ENCODE data around the gene FGF12. TPM values are rescaled to one million over a fixed set of nuclear protein-coding genes. Genes with fewer than 3 reads are reported as not detected.

FGF12 gene
- total RNA-seq, 1 experiment from 2014 or later, result 0.07 TPM

DNA sequence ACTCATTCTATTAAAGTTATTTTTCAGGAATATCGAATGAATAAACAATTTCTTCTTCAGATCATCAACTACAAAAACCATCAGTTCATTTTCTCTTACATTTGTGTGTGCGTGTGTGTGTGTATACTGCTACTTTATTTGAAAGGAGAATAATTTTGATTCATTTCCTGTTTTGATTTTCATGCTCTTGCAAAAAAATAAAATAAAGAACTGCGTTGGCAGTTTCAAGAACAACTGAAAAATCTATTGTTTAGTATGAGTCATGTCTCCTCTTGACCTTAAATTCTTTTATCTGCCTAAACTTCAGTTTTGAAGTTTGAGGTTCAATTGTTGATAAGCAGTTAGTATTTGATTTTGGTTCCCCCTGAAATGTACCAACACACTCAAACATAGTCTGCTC is 540.8 kb downstream of the FGF12 start:
- no TSS peak for BruUV-seq (replicated peaks)
- TF ChIP-seq JUND (IDR thresholded peaks at IDR 0.05) (no peak), EGR1 (IDR thresholded peaks at IDR 0.05; ENCODE audit: low read depth) (no peak), EZH2 (IDR thresholded peaks at IDR 0.05) (no peak), EZH2phosphoT487 (IDR thresholded peaks at IDR 0.05; ENCODE audit: borderline replicate concordance) (no peak), CBX3 (IDR thresholded peaks at IDR 0.05; ENCODE audit: low read depth) (no peak), ZFX (IDR thresholded peaks at IDR 0.05) (no peak), SIN3A (IDR thresholded peaks at IDR 0.05; ENCODE audit: low read depth) (no peak), RAD21 (IDR thresholded peaks at IDR 0.05; ENCODE audit: low read depth) (no peak), TCF7L2 (IDR thresholded peaks at IDR 0.05; ENCODE audit: borderline replicate concordance, extremely low read depth, insufficient read depth, insufficient read length) (no peak), ELF1 (IDR thresholded peaks at IDR 0.05; ENCODE audit: borderline replicate concordance, low read depth) (no peak), YY1 (IDR thresholded peaks at IDR 0.05; ENCODE audit: extremely low read depth, insufficient replicate concordance, low read depth, low read length) (no peak), SP1 (IDR thresholded peaks at IDR 0.05; ENCODE audit: low read depth) (no peak)
- TF ChIP-seq, protein P1, sequence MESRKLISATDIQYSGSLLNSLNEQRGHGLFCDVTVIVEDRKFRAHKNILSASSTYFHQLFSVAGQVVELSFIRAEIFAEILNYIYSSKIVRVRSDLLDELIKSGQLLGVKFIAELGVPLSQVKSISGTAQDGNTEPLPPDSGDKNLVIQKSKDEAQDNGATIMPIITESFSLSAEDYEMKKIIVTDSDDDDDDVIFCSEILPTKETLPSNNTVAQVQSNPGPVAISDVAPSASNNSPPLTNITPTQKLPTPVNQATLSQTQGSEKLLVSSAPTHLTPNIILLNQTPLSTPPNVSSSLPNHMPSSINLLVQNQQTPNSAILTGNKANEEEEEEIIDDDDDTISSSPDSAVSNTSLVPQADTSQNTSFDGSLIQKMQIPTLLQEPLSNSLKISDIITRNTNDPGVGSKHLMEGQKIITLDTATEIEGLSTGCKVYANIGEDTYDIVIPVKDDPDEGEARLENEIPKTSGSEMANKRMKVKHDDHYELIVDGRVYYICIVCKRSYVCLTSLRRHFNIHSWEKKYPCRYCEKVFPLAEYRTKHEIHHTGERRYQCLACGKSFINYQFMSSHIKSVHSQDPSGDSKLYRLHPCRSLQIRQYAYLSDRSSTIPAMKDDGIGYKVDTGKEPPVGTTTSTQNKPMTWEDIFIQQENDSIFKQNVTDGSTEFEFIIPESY (IDR thresholded peaks at IDR 0.05; ENCODE audit: extremely low read depth, insufficient replicate concordance, low read length), result no peak
- TF ChIP-seq, protein P2, sequence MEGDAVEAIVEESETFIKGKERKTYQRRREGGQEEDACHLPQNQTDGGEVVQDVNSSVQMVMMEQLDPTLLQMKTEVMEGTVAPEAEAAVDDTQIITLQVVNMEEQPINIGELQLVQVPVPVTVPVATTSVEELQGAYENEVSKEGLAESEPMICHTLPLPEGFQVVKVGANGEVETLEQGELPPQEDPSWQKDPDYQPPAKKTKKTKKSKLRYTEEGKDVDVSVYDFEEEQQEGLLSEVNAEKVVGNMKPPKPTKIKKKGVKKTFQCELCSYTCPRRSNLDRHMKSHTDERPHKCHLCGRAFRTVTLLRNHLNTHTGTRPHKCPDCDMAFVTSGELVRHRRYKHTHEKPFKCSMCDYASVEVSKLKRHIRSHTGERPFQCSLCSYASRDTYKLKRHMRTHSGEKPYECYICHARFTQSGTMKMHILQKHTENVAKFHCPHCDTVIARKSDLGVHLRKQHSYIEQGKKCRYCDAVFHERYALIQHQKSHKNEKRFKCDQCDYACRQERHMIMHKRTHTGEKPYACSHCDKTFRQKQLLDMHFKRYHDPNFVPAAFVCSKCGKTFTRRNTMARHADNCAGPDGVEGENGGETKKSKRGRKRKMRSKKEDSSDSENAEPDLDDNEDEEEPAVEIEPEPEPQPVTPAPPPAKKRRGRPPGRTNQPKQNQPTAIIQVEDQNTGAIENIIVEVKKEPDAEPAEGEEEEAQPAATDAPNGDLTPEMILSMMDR (IDR thresholded peaks at IDR 0.05 in 2 of 3, conservative IDR thresholded peaks at IDR 0.05 in 1 of 3; ENCODE audit: borderline replicate concordance in 1 of 3, insufficient read depth in 1 of 3, low read depth in 2 of 3, low read length in 2 of 3), result no peak
- TF ChIP-seq, protein P3, sequence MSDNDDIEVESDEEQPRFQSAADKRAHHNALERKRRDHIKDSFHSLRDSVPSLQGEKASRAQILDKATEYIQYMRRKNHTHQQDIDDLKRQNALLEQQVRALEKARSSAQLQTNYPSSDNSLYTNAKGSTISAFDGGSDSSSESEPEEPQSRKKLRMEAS (IDR thresholded peaks at IDR 0.05), result no peak
- TF ChIP-seq, protein P4, sequence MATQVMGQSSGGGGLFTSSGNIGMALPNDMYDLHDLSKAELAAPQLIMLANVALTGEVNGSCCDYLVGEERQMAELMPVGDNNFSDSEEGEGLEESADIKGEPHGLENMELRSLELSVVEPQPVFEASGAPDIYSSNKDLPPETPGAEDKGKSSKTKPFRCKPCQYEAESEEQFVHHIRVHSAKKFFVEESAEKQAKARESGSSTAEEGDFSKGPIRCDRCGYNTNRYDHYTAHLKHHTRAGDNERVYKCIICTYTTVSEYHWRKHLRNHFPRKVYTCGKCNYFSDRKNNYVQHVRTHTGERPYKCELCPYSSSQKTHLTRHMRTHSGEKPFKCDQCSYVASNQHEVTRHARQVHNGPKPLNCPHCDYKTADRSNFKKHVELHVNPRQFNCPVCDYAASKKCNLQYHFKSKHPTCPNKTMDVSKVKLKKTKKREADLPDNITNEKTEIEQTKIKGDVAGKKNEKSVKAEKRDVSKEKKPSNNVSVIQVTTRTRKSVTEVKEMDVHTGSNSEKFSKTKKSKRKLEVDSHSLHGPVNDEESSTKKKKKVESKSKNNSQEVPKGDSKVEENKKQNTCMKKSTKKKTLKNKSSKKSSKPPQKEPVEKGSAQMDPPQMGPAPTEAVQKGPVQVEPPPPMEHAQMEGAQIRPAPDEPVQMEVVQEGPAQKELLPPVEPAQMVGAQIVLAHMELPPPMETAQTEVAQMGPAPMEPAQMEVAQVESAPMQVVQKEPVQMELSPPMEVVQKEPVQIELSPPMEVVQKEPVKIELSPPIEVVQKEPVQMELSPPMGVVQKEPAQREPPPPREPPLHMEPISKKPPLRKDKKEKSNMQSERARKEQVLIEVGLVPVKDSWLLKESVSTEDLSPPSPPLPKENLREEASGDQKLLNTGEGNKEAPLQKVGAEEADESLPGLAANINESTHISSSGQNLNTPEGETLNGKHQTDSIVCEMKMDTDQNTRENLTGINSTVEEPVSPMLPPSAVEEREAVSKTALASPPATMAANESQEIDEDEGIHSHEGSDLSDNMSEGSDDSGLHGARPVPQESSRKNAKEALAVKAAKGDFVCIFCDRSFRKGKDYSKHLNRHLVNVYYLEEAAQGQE (IDR thresholded peaks at IDR 0.05; ENCODE audit: low read depth), result no peak
- TF ChIP-seq, protein P5, sequence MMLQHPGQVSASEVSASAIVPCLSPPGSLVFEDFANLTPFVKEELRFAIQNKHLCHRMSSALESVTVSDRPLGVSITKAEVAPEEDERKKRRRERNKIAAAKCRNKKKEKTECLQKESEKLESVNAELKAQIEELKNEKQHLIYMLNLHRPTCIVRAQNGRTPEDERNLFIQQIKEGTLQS (IDR thresholded peaks at IDR 0.05), result no peak
- no peaks in the 10 kb centered on the region for H3K4me1 ChIP-seq (ENCODE audit: control insufficient read depth in 1 of 2, insufficient read depth in 2 of 2, low read length in 2 of 2)
- H3K36me3 ChIP-seq (ENCODE audit: control insufficient read depth in 1 of 2, insufficient read depth in 2 of 2, low read length in 2 of 2), result no peaks in the 10 kb centered on the region
- no peaks in the 10 kb centered on the region for H4K20me1 ChIP-seq (ENCODE audit: insufficient read depth)
- H3K4me3 ChIP-seq (replicated peaks in 1 of 2; ENCODE audit: low read depth in 1 of 2, low read length in 2 of 2), result no peak overlapping the region
- H2AFZ ChIP-seq (ENCODE audit: low read depth, low read length, poor library complexity, severe bottlenecking), result no peak overlapping the region
- H3K27ac ChIP-seq (ENCODE audit: low read depth, low read length), result no peak overlapping the region
- H3K79me2 ChIP-seq (ENCODE audit: insufficient read depth, low read length), result no peaks in the 10 kb centered on the region
- ChIA-PET CTCF (no interaction called here), RAD21 (ENCODE audit: low non-redundant PET in 1 of 2, low total read pairs in 2 of 2, uncharacterized antibody in 2 of 2, unreplicated experiment in 2 of 2) (no interaction called here), POLR2A (no interaction called here)
- H3K9ac ChIP-seq (ENCODE audit: low read length), result no peak overlapping the region
- no peak overlapping the region for H3K4me2 ChIP-seq (ENCODE audit: low read length)
- H3K9me2 ChIP-seq (ENCODE audit: insufficient read depth), result no peaks in the 10 kb centered on the region
- H3K9me3 ChIP-seq (ENCODE audit: control insufficient read depth in 1 of 2, insufficient read depth in 1 of 2, low read depth in 1 of 2, low read length in 2 of 2), result no peaks in the 10 kb centered on the region
- no peaks in the 10 kb centered on the region for H3K27me3 ChIP-seq (ENCODE audit: insufficient read depth, low read length)
- DNase-seq (ENCODE audit: low read depth, low spot score) (no peak), ATAC-seq (no peak)
- intact Hi-C loops (cut with micrococcal nuclease), result no loop called here
